OCI-LY3 (cell line): ENCODE results near the gene NAA35.

Experiments
- H2AFZ ChIP-seq: fragments of 200-600, 300-600 bp; shearing (Covaris generic); 2 replicates; pipeline ENCODE4 v1.6.0; 2014; ENCODE audit warnings: antibody characterized with exemption, low read depth, low read length
- H3K27ac ChIP-seq: fragments of 200-600, 300-600 bp; sonication (generic); 2 replicates; pipeline ENCODE4 v1.5.1; 2014; ENCODE audit warnings: mild to moderate bottlenecking, low read length, moderate library complexity, mixed read lengths
- H3K27me3 ChIP-seq: fragments of 200-600, 300-600 bp; sonication (generic); 2 replicates; pipeline ENCODE4 v1.6.1; 2014; ENCODE audit warnings: low read depth, low read length, mixed read lengths
- H3K36me3 ChIP-seq: fragments of 200-600, 300-600 bp; sonication (generic); replicated peaks from 2 replicates; pipeline ENCODE3; 2014; ENCODE audit warnings: low read depth, low read length, mixed read lengths
- H3K4me1 ChIP-seq: fragments of 300-600, 200-600 bp; sonication (generic); 2 replicates; pipeline ENCODE4 v1.6.1; 2014; ENCODE audit warnings: low read length, mixed read lengths
- H3K4me2 ChIP-seq: fragments of 200-600, 300-600 bp; sonication (generic); 2 replicates; pipeline ENCODE4 v1.6.1; 2014; ENCODE audit warnings: low read length, mixed read lengths
- H3K4me3 ChIP-seq: fragments of 300-600, 200-600 bp; sonication (generic); 2 replicates; pipeline ENCODE4 v1.5.1; 2014; ENCODE audit warnings: antibody characterized with exemption, mild to moderate bottlenecking, low read length, moderate library complexity
- H3K79me2 ChIP-seq: fragments of 300-600, 200-600 bp; shearing (Covaris generic); 2 replicates; pipeline ENCODE4 v1.6.1; 2014; ENCODE audit warnings: mild to moderate bottlenecking, low read length, mixed read lengths
- H3K9ac ChIP-seq: fragments of 300-600, 200-600 bp; shearing (Covaris generic); 2 replicates; pipeline ENCODE4 v1.6.0; 2014; ENCODE audit warnings: mild to moderate bottlenecking, low read length, moderate library complexity
- H3K9me3 ChIP-seq: fragments of 200-600, 300-600 bp; shearing (Covaris generic); 2 replicates; pipeline ENCODE4 v1.6.1; 2014; ENCODE audit warnings: low read length, mixed read lengths; ENCODE audit not compliant: insufficient read depth
- H4K20me1 ChIP-seq: fragments of 200-600, 300-600 bp; sonication (generic); 2 replicates; pipeline ENCODE4 v1.6.1; 2016; ENCODE audit warnings: low read length, mixed read lengths; ENCODE audit not compliant: insufficient read depth
- CTCF ChIP-seq: fragments of 200-600, 300-600 bp; sonication (generic); IDR thresholded peaks from 2 replicates; pipeline ENCODE4 v1.5.1; 2014; ENCODE audit warnings: antibody characterized with exemption, low read length, low read depth
- EZH2phosphoT487 ChIP-seq: fragments of 200-600 bp; shearing (Covaris generic); IDR thresholded peaks from 2 replicates; pipeline ENCODE4 v1.6.1; 2018; ENCODE audit warnings: antibody characterized with exemption, mixed run types, low read depth

Gene NAA35

GRCh38 chr9:86009133-86009532 lies 68.2 kb downstream of the NAA35 start:
- Histone ChIP-seq H3K9me3 (no peaks in the 10 kb centered on the region), H3K4me3 (no peak overlapping the region), H3K36me3 (peaks cover 36% of the 10 kb centered on the region), H4K20me1 (no peaks in the 10 kb centered on the region), H2AFZ (no peak overlapping the region), H3K79me2 (no peaks in the 10 kb centered on the region), H3K27ac (no peak overlapping the region), H3K9ac (no peak overlapping the region), H3K4me2 (no peak overlapping the region), H3K4me1 (no peaks in the 10 kb centered on the region), H3K27me3 (no peaks in the 10 kb centered on the region)
- TF ChIP-seq EZH2phosphoT487 (no peak), CTCF (no peak)

GRCh38 chr9:86020731-86021130 lies 79.8 kb downstream of the NAA35 start:
- no peaks in the 10 kb centered on the region for H3K9me3 ChIP-seq
- H4K20me1 ChIP-seq: no peaks in the 10 kb centered on the region
- H3K79me2 ChIP-seq: no peaks in the 10 kb centered on the region
- H3K4me1 ChIP-seq: peaks cover 8% of the 10 kb centered on the region
- H2AFZ ChIP-seq: no peak overlapping the region
- H3K4me2 ChIP-seq: no peak overlapping the region
- TF ChIP-seq EZH2phosphoT487: no peak
- no peak for TF ChIP-seq CTCF
- H3K36me3 ChIP-seq: peaks cover 37% of the 10 kb centered on the region
- H3K27ac ChIP-seq: no peak overlapping the region
- no peak overlapping the region for H3K4me3 ChIP-seq
- H3K27me3 ChIP-seq: no peaks in the 10 kb centered on the region
- no peak overlapping the region for H3K9ac ChIP-seq

- no peak overlapping the region for H3K4me2 ChIP-seq
- H2AFZ ChIP-seq: no peak overlapping the region
- H3K9ac ChIP-seq: no peak overlapping the region
- no peaks in the 10 kb centered on the region for H4K20me1 ChIP-seq
- no peak overlapping the region for H3K4me3 ChIP-seq
- no peaks in the 10 kb centered on the region for H3K9me3 ChIP-seq
- no peak overlapping the region for H3K27ac ChIP-seq
- no peaks in the 10 kb centered on the region for H3K79me2 ChIP-seq
- no peaks in the 10 kb centered on the region for H3K27me3 ChIP-seq
- peaks cover 8% of the 10 kb centered on the region for H3K4me1 ChIP-seq
- no peak for TF ChIP-seq EZH2phosphoT487
- TF ChIP-seq CTCF: no peak
- peaks cover 36% of the 10 kb centered on the region for H3K36me3 ChIP-seq
These were observed 80.2 kb downstream of the NAA35 start for GRCh38 chr9:86021166-86021565.

- H3K27ac ChIP-seq: no peak overlapping the region
- H3K79me2 ChIP-seq: no peaks in the 10 kb centered on the region
- no peaks in the 10 kb centered on the region for H3K9me3 ChIP-seq
- no peaks in the 10 kb centered on the region for H3K4me1 ChIP-seq
- H3K27me3 ChIP-seq: no peaks in the 10 kb centered on the region
- H3K4me2 ChIP-seq: no peak overlapping the region
- H3K9ac ChIP-seq: no peak overlapping the region
- H4K20me1 ChIP-seq: no peaks in the 10 kb centered on the region
- no peak overlapping the region for H3K4me3 ChIP-seq
- peaks cover 31% of the 10 kb centered on the region for H3K36me3 ChIP-seq
- H2AFZ ChIP-seq: no peak overlapping the region
- TF ChIP-seq CTCF (no peak), EZH2phosphoT487 (no peak)
These were observed 81.8 kb downstream of the NAA35 start for GRCh38 chr9:86022687-86023266.
